Measurements from ENCODE around the gene PALLD.
A peak's percentile ranks its signal among the peaks of the same experiment; 100 is the strongest.

The PALLD gene

DNA sequence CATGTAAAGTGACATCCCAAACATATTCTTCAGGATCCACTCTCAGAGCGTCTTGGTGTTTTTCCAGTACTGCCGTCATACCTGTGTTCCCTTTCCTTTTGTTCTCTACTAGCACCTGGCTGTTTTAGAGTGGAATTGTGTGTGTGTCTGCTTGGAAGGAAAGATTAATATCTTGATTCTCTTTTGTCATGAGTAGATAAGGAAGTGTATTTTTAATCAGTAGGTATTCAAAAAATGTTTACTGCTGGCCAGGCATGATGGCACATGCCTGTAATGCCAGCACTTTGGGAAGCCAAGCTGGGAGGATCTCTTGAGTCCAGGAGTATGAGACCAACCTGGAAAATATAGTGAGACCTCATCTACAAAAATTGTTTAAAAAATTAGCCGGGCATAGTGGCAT lies 314.4 kb downstream of the PALLD start:
- no peak for DNase-seq

GRCh38 chr4:168811786-168812651 lies 315.2 kb downstream of the PALLD start:
- no peak for DNase-seq

- no peak for DNase-seq
These were observed 316.0 kb downstream of the PALLD start for GRCh38 chr4:168812806-168813205.

GRCh38 chr4:168813890-168814289 lies 317.0 kb downstream of the PALLD start:
- no peak for DNase-seq

- no peak for DNase-seq
These were observed 318.8 kb downstream of the PALLD start for GRCh38 chr4:168815379-168816345.

GRCh38 chr4:168817370-168817769 lies 320.5 kb downstream of the PALLD start:
- no peak for DNase-seq

- peak; percentile 23 for DNase-seq
These were observed 325.6 kb downstream of the PALLD start for GRCh38 chr4:168822481-168822880.

DNA sequence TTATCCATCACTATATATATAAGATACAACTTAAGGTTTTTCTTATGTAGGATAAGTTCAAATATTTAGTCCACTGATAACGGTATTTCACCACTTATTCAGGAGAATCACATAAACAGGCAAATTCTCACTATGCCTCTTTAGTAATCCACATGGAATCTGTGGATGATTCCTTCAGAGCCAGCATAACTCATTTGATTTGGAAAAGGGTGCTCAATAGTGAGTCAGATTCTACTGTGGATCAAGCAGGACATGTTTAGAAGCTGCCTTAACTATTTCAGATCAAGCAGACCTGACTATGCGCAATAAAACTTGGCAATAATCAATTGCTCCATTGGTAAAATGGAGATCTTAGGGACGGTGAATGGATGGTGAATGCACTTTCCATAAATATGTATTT lies 329.1 kb downstream of the PALLD start:
- DNase-seq: no peak

- DNase-seq: no peak
These were observed 329.8 kb downstream of the PALLD start for GRCh38 chr4:168826620-168827019.

- DNase-seq: no peak
These were observed 334.1 kb downstream of the PALLD start for GRCh38 chr4:168830777-168831512.

GRCh38 chr4:168831585-168831918 lies 334.7 kb downstream of the PALLD start:
- peak; percentile 26 for DNase-seq

DNA sequence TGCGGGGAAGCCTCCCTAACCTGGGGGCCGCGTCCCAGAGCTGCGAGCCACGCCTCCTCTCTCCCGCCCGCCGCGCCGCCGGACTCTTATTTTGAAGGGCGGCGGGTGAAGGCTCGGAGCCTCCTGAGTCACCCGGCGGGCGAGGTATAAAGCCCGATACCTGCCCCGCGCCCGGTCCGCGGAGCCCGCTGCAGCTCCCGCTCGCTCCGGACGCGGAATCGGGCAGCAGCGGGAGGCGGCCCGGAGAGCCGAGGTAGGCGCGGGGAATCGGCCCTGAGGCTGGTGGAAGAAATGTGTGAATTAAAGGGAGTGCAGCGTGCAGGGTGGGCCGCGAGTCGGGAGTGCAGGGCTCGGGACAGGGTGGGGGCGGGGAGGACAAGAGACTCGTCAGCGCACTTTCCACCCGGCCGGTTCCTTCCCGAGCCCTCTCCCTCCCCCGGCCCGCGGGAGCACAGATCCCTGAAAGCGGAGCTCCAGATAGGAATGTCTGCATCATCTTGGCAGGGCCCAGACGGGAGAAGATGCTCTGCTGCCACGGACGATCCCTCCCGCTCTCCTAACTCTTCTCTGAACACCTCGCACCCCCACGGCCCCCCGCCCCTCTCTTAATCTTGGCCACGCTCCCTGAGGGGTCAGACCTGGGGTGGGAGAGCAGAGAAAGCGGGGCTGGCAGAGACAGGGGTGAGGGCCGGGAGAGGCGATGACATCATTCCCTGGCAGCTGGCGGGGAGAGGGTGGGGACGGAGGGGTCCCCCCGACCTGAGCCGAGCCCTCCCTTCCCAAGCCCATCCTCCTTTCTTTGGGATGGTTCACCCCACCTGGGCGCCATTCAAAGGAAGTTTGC lies 335.3 kb downstream of the PALLD start:
- peak; percentile 38 for DNase-seq

GRCh38 chr4:168832763-168833575 lies 336.1 kb downstream of the PALLD start:
- no peak for DNase-seq

DNA sequence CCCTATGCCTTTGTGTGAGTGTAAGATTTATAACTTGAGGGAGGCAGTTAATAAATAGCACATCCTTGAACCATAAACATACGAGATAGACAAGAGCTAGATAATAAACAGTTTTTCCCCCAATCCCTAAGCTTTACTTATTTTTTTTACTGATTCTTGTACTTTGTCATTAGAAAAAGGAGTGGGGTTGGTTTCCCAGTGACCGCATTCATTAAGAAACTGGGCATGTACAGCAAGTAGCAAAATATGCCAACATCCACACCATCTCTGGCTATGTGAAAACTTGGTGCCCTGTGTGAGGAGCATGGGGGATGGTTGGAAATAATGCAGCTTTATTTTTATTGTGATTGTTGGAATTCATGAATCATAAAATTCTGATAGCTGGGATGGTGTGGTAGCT lies 337.0 kb downstream of the PALLD start:
- no peak for DNase-seq

DNA sequence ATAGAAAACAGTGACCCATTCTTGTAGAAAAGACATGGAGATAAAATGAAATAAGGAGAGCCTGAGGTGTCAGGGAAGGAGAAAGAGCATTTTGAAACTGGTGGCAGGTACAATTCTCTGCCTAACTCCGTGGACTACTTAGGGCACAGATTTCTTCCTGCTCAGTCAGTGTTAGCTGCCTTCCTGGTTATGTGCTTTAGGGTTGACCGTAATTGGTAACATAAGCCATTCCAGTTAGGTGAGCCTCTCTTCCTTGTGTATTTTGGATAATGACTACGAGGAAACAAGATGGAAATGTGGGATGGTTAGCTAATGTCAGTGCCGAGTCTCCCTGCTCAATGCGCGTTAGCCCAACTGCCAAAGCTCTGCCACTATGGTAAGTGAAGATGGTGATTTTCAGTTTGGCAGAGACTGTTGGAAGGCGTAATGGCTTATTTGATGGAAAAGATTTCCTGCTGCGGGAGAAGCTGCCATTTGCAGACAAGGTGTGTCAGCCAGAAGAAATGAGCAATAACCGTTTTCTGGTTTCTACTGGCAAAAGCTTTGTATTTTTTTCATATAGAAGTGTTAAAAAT lies 339.1 kb downstream of the PALLD start:
- DNase-seq: no peak

- DNase-seq: no peak
These were observed 339.6 kb downstream of the PALLD start for GRCh38 chr4:168836490-168836889.

DNA sequence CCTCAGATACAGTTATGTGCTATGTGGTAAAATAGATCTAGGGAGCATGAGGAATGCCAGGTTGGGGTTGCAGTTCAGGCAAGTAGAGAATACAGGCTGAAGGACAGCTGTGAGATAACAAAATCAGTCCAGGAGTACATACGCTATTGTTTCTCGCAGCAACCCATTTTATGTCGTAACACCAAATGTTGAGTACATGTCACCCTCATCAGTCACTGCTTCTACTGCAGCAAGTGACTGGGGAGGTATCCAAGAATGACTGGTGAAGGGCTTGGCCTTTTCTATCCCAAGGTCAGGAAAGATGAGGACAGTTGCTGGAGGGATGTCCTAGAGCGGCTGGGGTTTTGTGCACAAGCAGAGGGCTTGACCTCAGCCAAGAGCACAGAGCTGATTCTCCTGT lies 341.1 kb downstream of the PALLD start:
- no peak for DNase-seq

DNA sequence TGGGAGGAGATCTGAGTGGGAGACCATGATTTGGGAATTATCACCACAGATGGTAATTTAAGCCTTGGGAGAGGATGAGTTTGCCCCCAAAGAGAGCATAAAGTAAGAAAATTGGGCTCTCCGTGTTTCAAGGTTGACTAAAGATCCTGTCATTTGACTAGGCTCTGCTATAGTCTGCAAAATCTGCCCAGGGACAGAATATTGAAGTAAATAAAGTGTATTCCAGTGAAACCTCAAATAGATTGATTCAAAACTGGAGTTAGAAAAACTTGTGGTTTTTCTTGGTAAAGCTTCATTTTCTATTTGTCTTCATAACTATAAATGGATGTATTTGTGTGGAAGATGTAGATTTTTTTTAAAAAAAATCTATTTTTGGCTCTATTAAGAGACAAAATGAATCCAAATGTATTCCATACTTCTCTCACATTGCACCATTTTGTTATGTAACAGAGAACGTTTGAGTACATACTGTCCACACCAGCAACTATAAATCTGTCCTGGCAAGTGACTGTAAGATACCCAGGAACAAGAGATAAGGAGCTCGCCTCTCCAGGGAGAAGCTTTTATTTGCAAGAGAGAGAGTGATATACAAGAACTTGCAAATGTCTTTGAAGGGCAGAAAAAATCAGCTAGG lies 343.0 kb downstream of the PALLD start:
- DNase-seq: no peak

DNA sequence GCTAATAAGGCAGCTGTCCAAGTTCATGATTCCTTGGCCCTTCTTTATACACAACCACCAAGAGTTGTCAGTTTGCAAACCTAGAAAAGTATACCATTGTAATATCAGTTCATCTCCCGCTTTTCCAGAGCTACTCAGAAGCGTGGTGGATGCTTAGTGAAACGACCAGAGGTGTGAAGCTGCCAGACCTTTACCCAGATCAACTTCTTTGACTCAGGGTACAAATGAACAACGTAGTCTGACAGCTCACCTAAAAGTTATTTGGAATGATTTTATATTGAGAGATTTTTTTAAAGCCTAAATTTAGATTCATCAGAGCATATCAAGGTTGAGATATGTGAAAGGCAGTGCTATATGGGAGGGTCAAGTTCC lies 343.5 kb downstream of the PALLD start:
- no peak for DNase-seq

GRCh38 chr4:168841000-168841671 lies 344.3 kb downstream of the PALLD start:
- no peak for DNase-seq
